KOPT-K1 (cell line): Measurements from ENCODE around the gene FLVCR2.
"Not testable (repeated sequence)": the region's sequence is repeated elsewhere in the genome, so short reads cannot be mapped to it uniquely, and the experiment has no call there.

Experiments used
- H3K27ac ChIP-seq: fragments of 200-600 bp; sonication (generic); 2 replicates; pipeline ENCODE4 v1.5.1; 2016; ENCODE audit warnings: antibody characterized with exemption, mild to moderate bottlenecking, low read depth, low read length; ENCODE audit not compliant: poor library complexity, severe bottlenecking
- H3K36me3 ChIP-seq: fragments of 200-600 bp; sonication (generic); 2 replicates; pipeline ENCODE4 v1.5.1; 2017; ENCODE audit warnings: antibody characterized with exemption, mild to moderate bottlenecking, low read length, moderate library complexity; ENCODE audit not compliant: insufficient read depth
- H3K9me3 ChIP-seq: fragments of 200-600 bp; sonication (generic); 2 replicates; pipeline ENCODE4 v1.5.1; 2017; ENCODE audit warnings: antibody characterized with exemption, low read length, mild to moderate bottlenecking; ENCODE audit not compliant: insufficient read depth, poor library complexity, severe bottlenecking

FLVCR2 gene

GRCh38 chr14:75673345-75674035 is 95.1 kb downstream of the FLVCR2 start:
- Histone ChIP-seq H3K27ac (no peak overlapping the region), H3K36me3 (peaks cover 42% of the 10 kb centered on the region), H3K9me3 (no peaks in the 10 kb centered on the region)

GRCh38 chr14:75675265-75675960 is 97.0 kb downstream of the FLVCR2 start:
- Histone ChIP-seq H3K36me3 (peaks cover 25% of the 10 kb centered on the region), H3K9me3 (no peaks in the 10 kb centered on the region), H3K27ac (peak overlapping the region; percentile 9)

- H3K27ac ChIP-seq = no peak overlapping the region
- H3K36me3 ChIP-seq = peaks cover 47% of the 10 kb centered on the region
- H3K9me3 ChIP-seq = no peaks in the 10 kb centered on the region
These were observed 107.5 kb downstream of the FLVCR2 start for GRCh38 chr14:75685910-75686309.

GRCh38 chr14:75689012-75689411 is 110.6 kb downstream of the FLVCR2 start:
- H3K36me3 ChIP-seq = peaks cover 54% of the 10 kb centered on the region
- H3K9me3 ChIP-seq = peaks cover 3% of the 10 kb centered on the region
- H3K27ac ChIP-seq = no peak overlapping the region

GRCh38 chr14:75690010-75690409 is 111.6 kb downstream of the FLVCR2 start:
- H3K36me3 ChIP-seq = peaks cover 54% of the 10 kb centered on the region

GRCh38 chr14:75695025-75695424 is 116.6 kb downstream of the FLVCR2 start:
- Histone ChIP-seq H3K9me3 (peaks cover 17% of the 10 kb centered on the region), H3K36me3 (peaks cover 74% of the 10 kb centered on the region)
- H3K27ac ChIP-seq = not testable (repeated sequence)

More at GRCh38 chr14:75690010-75690409, 111.6 kb downstream of the FLVCR2 start:
- Histone ChIP-seq H3K27ac (no peak overlapping the region), H3K9me3 (peaks cover 12% of the 10 kb centered on the region)

- Histone ChIP-seq H3K27ac (no peak overlapping the region), H3K9me3 (peaks cover 17% of the 10 kb centered on the region), H3K36me3 (peaks cover 73% of the 10 kb centered on the region)
These were observed 119.0 kb downstream of the FLVCR2 start for GRCh38 chr14:75697386-75697785.
